A673 (cell line): Measurements from ENCODE around the gene CALN1. TPM values are rescaled to one million over a fixed set of nuclear protein-coding genes. Genes with fewer than 3 reads are reported as not detected.

Experiments used
- BruUV-seq: library from RNA; stranded (reverse); fragments of 400-500 nt; replicated peaks from 2 replicates; lab custom pipeline; 2021; lab: Mats Ljungman, UMichigan
- CTCF ChIA-PET: fragments of 300-600 bp; sonication (Branson Sonifier 250); formaldehyde crosslinking; loops from one replicate; lab custom pipeline; 2022; ENCODE audit warnings: antibody characterized with exemption; lab: Charles Lee
- POLR2A ChIA-PET: fragments of 300-600 bp; sonication (Branson Sonifier 250); formaldehyde crosslinking; loops from one replicate; lab custom pipeline; 2022; ENCODE audit warnings: antibody characterized with exemption; ENCODE audit not compliant: low non-redundant PET; lab: Charles Lee
- DNase-seq: peaks from one replicate; pipeline ENCODE4 v3.0.0-alpha.2; 2015; ENCODE audit warnings: low spot score
- H3K27ac ChIP-seq: fragments of 200-600 bp; sonication (generic); 2 replicates; pipeline ENCODE4 v1.5.1; 2016; ENCODE audit warnings: mixed run types, low read depth, mild to moderate bottlenecking, mixed read lengths, antibody characterized with exemption, low read length; ENCODE audit not compliant: poor library complexity, severe bottlenecking
- H3K27me3 ChIP-seq: fragments of 200-600 bp; sonication (generic); replicated peaks from 2 replicates; pipeline ENCODE4 v1.6.1; 2017; ENCODE audit warnings: mixed run types, low read depth, mild to moderate bottlenecking, mixed read lengths, antibody characterized with exemption, low read length; ENCODE audit not compliant: insufficient read depth, poor library complexity
- H3K36me3 ChIP-seq: fragments of 200-600 bp; sonication (generic); 2 replicates; pipeline ENCODE4 v1.6.1; 2016; ENCODE audit warnings: mixed run types, mild to moderate bottlenecking, mixed read lengths, antibody characterized with exemption, low read length; ENCODE audit not compliant: insufficient read depth, poor library complexity, severe bottlenecking
- H3K4me1 ChIP-seq: fragments of 200-600 bp; sonication (generic); 2 replicates; pipeline ENCODE4 v1.6.1; 2017; ENCODE audit warnings: mixed run types, mild to moderate bottlenecking, mixed read lengths, antibody characterized with exemption, low read length; ENCODE audit not compliant: insufficient read depth, poor library complexity, severe bottlenecking
- H3K4me3 ChIP-seq: fragments of 200-600 bp; sonication (generic); 2 replicates; pipeline ENCODE4 v1.5.1; 2016; ENCODE audit warnings: low read depth, mixed run types, mild to moderate bottlenecking, mixed read lengths, low read length; ENCODE audit not compliant: poor library complexity, severe bottlenecking
- H3K9me3 ChIP-seq: fragments of 200-600 bp; sonication (generic); 2 replicates; pipeline ENCODE4 v1.6.1; 2016; ENCODE audit warnings: mixed run types, low read depth, mild to moderate bottlenecking, mixed read lengths, antibody characterized with exemption, low read length; ENCODE audit not compliant: poor library complexity, severe bottlenecking
- EZH2 ChIP-seq: fragments of 200-600 bp; sonication (generic); IDR thresholded peaks from 2 replicates; pipeline ENCODE4 v1.6.1; 2017; ENCODE audit warnings: borderline replicate concordance, low read depth, mild to moderate bottlenecking, mixed read lengths, antibody characterized with exemption, low read length; ENCODE audit not compliant: poor library complexity, severe bottlenecking
- intact Hi-C: fragments of 100-400 bp; cut with micrococcal nuclease; formaldehyde crosslinking; loops from one replicate; pipeline ENCODE4 v1.10.0; 2022; ENCODE audit not compliant: unreplicated experiment
- total RNA-seq: library from RNA; stranded (reverse); gene quantifications from 2 replicates; pipeline ENCODE4 v1.2.3, GENCODE V29; 2021
- TF ChIP-seq, protein P1 (sequence below): fragments of 300-800, 200-600 bp; sonication (generic); conservative IDR thresholded peaks from 2 replicates; pipeline ENCODE4 v1.5.1; 2017; ENCODE audit warnings: low read depth, mild to moderate bottlenecking, antibody characterized with exemption, low read length, moderate library complexity, mixed read lengths

The CALN1 gene
- total RNA-seq, 1 experiment from 2014 or later = not detected

DNA sequence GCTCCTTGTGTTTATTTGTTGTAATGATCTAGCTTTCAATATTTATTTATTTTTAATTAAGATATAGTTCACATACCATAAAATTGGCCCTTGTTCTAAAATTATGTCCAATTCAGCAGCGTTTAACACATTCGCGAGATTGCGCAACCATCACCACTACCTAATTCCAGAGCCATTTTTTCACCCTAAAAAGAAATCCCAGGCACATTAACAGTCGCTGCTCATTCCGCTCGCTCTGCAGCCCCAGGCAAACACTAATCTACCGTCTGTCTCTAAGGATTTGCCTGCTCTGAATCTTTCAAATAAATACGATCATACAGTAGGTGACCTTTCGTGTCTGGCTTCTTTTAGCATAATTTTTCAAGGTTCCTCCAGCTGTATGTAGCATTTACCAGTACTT is 616.7 kb downstream of the CALN1 start:
- no peaks in the 10 kb centered on the region for H3K4me1 ChIP-seq
- TF ChIP-seq, protein P1, sequence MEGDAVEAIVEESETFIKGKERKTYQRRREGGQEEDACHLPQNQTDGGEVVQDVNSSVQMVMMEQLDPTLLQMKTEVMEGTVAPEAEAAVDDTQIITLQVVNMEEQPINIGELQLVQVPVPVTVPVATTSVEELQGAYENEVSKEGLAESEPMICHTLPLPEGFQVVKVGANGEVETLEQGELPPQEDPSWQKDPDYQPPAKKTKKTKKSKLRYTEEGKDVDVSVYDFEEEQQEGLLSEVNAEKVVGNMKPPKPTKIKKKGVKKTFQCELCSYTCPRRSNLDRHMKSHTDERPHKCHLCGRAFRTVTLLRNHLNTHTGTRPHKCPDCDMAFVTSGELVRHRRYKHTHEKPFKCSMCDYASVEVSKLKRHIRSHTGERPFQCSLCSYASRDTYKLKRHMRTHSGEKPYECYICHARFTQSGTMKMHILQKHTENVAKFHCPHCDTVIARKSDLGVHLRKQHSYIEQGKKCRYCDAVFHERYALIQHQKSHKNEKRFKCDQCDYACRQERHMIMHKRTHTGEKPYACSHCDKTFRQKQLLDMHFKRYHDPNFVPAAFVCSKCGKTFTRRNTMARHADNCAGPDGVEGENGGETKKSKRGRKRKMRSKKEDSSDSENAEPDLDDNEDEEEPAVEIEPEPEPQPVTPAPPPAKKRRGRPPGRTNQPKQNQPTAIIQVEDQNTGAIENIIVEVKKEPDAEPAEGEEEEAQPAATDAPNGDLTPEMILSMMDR = no peak
- peaks cover 23% of the 10 kb centered on the region for H3K9me3 ChIP-seq
- BruUV-seq = no TSS peak
- CTCF ChIA-PET = no interaction called here
- intact Hi-C loops = no loop called here
- no peak for DNase-seq
- no peak overlapping the region for H3K4me3 ChIP-seq
- no peaks in the 10 kb centered on the region for H3K36me3 ChIP-seq
- POLR2A ChIA-PET = no interaction called here
- H3K27me3 ChIP-seq = no peaks in the 10 kb centered on the region
- no peak overlapping the region for H3K27ac ChIP-seq

DNA sequence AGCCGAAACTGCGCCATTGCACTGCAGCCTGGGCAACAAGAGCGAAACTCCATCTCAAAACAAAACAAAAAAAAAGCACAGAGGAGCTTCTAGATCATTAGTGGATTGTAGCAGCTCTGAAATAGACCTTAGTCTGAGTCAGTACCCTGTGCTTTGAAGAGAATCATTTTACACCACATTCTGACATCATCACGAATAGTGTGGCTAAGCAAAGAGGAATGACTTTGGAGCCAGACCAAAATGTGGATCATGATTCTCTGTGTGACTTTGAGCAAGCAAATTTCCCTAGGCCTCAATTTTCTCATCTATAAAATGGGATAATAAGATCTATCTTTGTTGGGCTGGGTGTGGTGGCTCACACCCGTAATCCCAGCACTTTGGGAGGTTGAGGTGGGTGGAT is 618.9 kb downstream of the CALN1 start:
- ChIA-PET CTCF (no interaction called here), POLR2A (no interaction called here)
- no TSS peak for BruUV-seq
- no peak overlapping the region for H3K27ac ChIP-seq
- H3K27me3 ChIP-seq = no peaks in the 10 kb centered on the region
- H3K4me3 ChIP-seq = no peak overlapping the region
- no peak for DNase-seq
- intact Hi-C loops = no loop called here
- H3K4me1 ChIP-seq = no peaks in the 10 kb centered on the region
- H3K36me3 ChIP-seq = no peaks in the 10 kb centered on the region
- peaks cover 28% of the 10 kb centered on the region for H3K9me3 ChIP-seq
- no peak for TF ChIP-seq EZH2
- TF ChIP-seq, protein P1 = no peak

- ChIA-PET CTCF (no interaction called here), POLR2A (no interaction called here)
- Histone ChIP-seq H3K27ac (no peak overlapping the region), H3K4me1 (no peaks in the 10 kb centered on the region), H3K9me3 (peaks cover 50% of the 10 kb centered on the region), H3K36me3 (no peaks in the 10 kb centered on the region), H3K4me3 (no peak overlapping the region), H3K27me3 (no peaks in the 10 kb centered on the region)
- peak; percentile 4 for DNase-seq
- intact Hi-C loops = no loop called here
- TF ChIP-seq EZH2 = no peak
- TF ChIP-seq, protein P1 = no peak
- BruUV-seq = no TSS peak
These were observed 624.6 kb downstream of the CALN1 start for GRCh38 chr7:71787513-71787912.
